ENCODE results near the gene RANBP3.

GRCh38 chr19:6026390-6027227, 48.7 kb upstream of the RANBP3 start:
- TF ChIP-seq GATA2 (IDR thresholded peaks at IDR 0.05; ENCODE audit: low read depth, low read length) (no peak), GATA3 (IDR thresholded peaks at IDR 0.05; ENCODE audit: low read depth, low read length) (no peak)

All from SH-SY5Y (cell line).